Esophagus squamous epithelium (tissue), 4 donors: ENCODE results near the gene TTC6.

Experiments used
- CTCF ChIP-seq, 6 experiments: fragments of 450-650 bp in 4 of 6; fragments of 200-600 bp in 2 of 6; sonication (generic) in 2 of 6; IDR thresholded peaks; one replicate each; pipeline ENCODE4 v1.5.1; 2016 to 2019; ENCODE audit warnings: antibody characterized with exemption in 6 of 6, mild to moderate bottlenecking in 4 of 6, moderate library complexity in 4 of 6
- POLR2A ChIP-seq, 4 donors: fragments of 450-650 bp; IDR thresholded peaks; one replicate each; pipeline ENCODE4 v1.6.1; 2017; ENCODE audit warnings: antibody characterized with exemption in 4 of 4, mild to moderate bottlenecking in 4 of 4, moderate library complexity in 3 of 4

- TF ChIP-seq POLR2A (IDR thresholded peaks at IDR 0.05): peak in 1 of 4 donors; percentile 8
- TF ChIP-seq CTCF (IDR thresholded peaks at IDR 0.05): peak; percentile 35 to 91 (median 78)
Observed at GRCh38 chr14:37594238-37594970, 1.0 kb upstream of the TTC6 start.
